PC-9 (cell line): Measurements from ENCODE around the gene MMP11. TPM values are rescaled to one million over a fixed set of nuclear protein-coding genes. Genes with fewer than 3 reads are reported as not detected.

Experiments
- BruUV-seq: library from RNA; stranded (reverse); fragments of 400-500 nt; replicated peaks from 2 replicates; lab custom pipeline; 2021; lab: Mats Ljungman, UMichigan
- CTCF ChIA-PET: fragments of 300-600 bp; sonication (Branson Sonifier 250); formaldehyde crosslinking; loops from one replicate; lab custom pipeline; 2022; ENCODE audit warnings: antibody characterized with exemption; lab: Charles Lee
- POLR2A ChIA-PET: fragments of 300-600 bp; sonication (Branson Sonifier 250); formaldehyde crosslinking; loops from one replicate; lab custom pipeline; 2022; ENCODE audit warnings: antibody characterized with exemption; ENCODE audit not compliant: unreplicated experiment; lab: Charles Lee
- DNase-seq, 2 experiments: peaks; one replicate each; pipeline versions ENCODE4 v3.0.0 to v3.0.0-alpha.2; 2015 to 2022; ENCODE audit warnings: mixed read lengths in 1 of 2
- H2AFZ ChIP-seq: fragments of 200-600 bp; sonication (generic); 2 replicates; pipeline ENCODE4 v1.8.1; 2017; ENCODE audit warnings: antibody characterized with exemption
- H3F3A ChIP-seq: fragments of 200-600 bp; sonication (generic); 2 replicates; pipeline ENCODE4 v1.8.1; 2017; ENCODE audit warnings: antibody characterized with exemption, mild to moderate bottlenecking, low read depth; ENCODE audit not compliant: insufficient read depth
- H3K27ac ChIP-seq: fragments of 200-600 bp; sonication (generic); 2 replicates; pipeline ENCODE4 v1.6.1; 2016; ENCODE audit warnings: mixed run types
- H3K27me3 ChIP-seq: fragments of 200-600 bp; sonication (generic); 2 replicates; pipeline ENCODE4 v1.6.1; 2016; ENCODE audit warnings: low read depth, mixed run types; ENCODE audit not compliant: insufficient read depth
- H3K36me3 ChIP-seq: fragments of 200-600 bp; sonication (generic); 2 replicates; pipeline ENCODE4 v1.6.1; 2016; ENCODE audit warnings: low read depth, mixed run types
- H3K4me1 ChIP-seq: fragments of 200-600 bp; sonication (generic); replicated peaks from 2 replicates; pipeline ENCODE4 v1.6.1; 2016; ENCODE audit warnings: mixed run types; ENCODE audit not compliant: insufficient read depth
- H3K4me2 ChIP-seq: fragments of 200-600 bp; sonication (generic); 2 replicates; pipeline ENCODE4 v1.6.1; 2017; ENCODE audit warnings: mixed run types
- H3K4me3 ChIP-seq: fragments of 200-600 bp; sonication (generic); 2 replicates; pipeline ENCODE4 v1.6.1; 2016; ENCODE audit warnings: mixed run types
- H3K79me2 ChIP-seq: fragments of 200-600 bp; sonication (generic); 2 replicates; pipeline ENCODE4 v1.6.1; 2017; ENCODE audit warnings: low read depth, mixed run types
- H3K9me2 ChIP-seq: fragments of 200-600 bp; sonication (generic); 2 replicates; pipeline ENCODE4 v1.8.1; 2017; ENCODE audit warnings: mild to moderate bottlenecking; ENCODE audit not compliant: insufficient read depth
- H3K9me3 ChIP-seq: fragments of 200-600 bp; sonication (generic); 2 replicates; pipeline ENCODE4 v1.8.1; 2016; ENCODE audit warnings: low read depth; ENCODE audit not compliant: insufficient read depth
- H4K20me1 ChIP-seq: fragments of 200-600 bp; sonication (generic); 2 replicates; pipeline ENCODE4 v1.8.1; 2017; ENCODE audit not compliant: insufficient read depth
- CTCF ChIP-seq: fragments of 200-600 bp; sonication (generic); conservative IDR thresholded peaks from 2 replicates; pipeline ENCODE4 v1.6.1; 2017; ENCODE audit warnings: mixed run types, antibody characterized with exemption, mild to moderate bottlenecking, moderate library complexity
- EZH2 ChIP-seq: fragments of 200-600 bp; sonication (generic); IDR thresholded peaks from 2 replicates; pipeline ENCODE4 v1.8.0; 2017; ENCODE audit warnings: antibody characterized with exemption, low read depth
- intact Hi-C: fragments of 100-400 bp; cut with micrococcal nuclease; formaldehyde crosslinking; loops from one replicate; pipeline ENCODE4 v1.10.0; 2022; ENCODE audit not compliant: unreplicated experiment
- total RNA-seq: library from RNA; stranded (reverse); gene quantifications from 2 replicates; pipeline ENCODE4 v1.2.3, GENCODE V29; 2021

MMP11 gene
- total RNA-seq, 1 experiment from 2014 or later, result 2.4 TPM

- no peaks in the 10 kb centered on the region for H3K79me2 ChIP-seq
- H3K36me3 ChIP-seq, result no peaks in the 10 kb centered on the region
- H3K4me2 ChIP-seq, result no peak overlapping the region
- no TSS peak for BruUV-seq
- no peaks in the 10 kb centered on the region for H3K9me3 ChIP-seq
- no peak for DNase-seq
- H3F3A ChIP-seq, result peaks cover 17% of the 10 kb centered on the region; the same call in 1 of the 2 replicates
- no peaks in the 10 kb centered on the region for H4K20me1 ChIP-seq
- intact Hi-C loops, result no loop called here
- TF ChIP-seq CTCF (no peak), EZH2 (no peak)
- H2AFZ ChIP-seq, result no peak overlapping the region
- ChIA-PET CTCF (no interaction called here), POLR2A (interaction anchor here (0.6 kb wide), 1 partner anchor 1572 kb away, joined by 3 read pairs; no protein-coding TSS in a partner anchor)
- no peak overlapping the region for H3K27ac ChIP-seq
- peaks cover 16% of the 10 kb centered on the region for H3K4me1 ChIP-seq
- H3K4me3 ChIP-seq, result no peak overlapping the region
- no peaks in the 10 kb centered on the region for H3K9me2 ChIP-seq
- no peaks in the 10 kb centered on the region for H3K27me3 ChIP-seq
Measured at GRCh38 chr22:23777776-23778576, 5.3 kb downstream of the MMP11 start.

DNA sequence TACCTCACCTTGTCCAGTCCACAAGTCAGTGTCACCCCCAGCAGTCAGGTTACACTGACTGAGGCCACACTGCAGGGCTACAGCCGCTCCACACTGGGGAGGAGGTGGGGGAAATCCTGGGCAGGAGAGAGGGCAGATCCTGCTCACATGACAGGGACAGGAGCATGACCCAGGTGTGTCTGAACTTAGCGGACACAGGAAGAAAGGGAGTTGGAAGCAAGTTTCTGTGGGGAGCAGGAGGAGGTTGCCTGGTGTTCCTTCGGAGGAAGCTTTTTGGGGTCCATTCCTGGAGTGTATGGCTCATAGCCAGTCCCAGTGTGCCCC, 5.9 kb downstream of the MMP11 start:
- H4K20me1 ChIP-seq, result no peaks in the 10 kb centered on the region
- no peak overlapping the region for H3K4me2 ChIP-seq
- ChIA-PET POLR2A (no interaction called here), CTCF (no interaction called here)
- no peaks in the 10 kb centered on the region for H3K9me3 ChIP-seq
- BruUV-seq, result no TSS peak
- H3K9me2 ChIP-seq, result no peaks in the 10 kb centered on the region
- no peaks in the 10 kb centered on the region for H3K36me3 ChIP-seq
- H3K27ac ChIP-seq, result no peak overlapping the region
- H3K4me3 ChIP-seq, result no peak overlapping the region
- DNase-seq, result no peak
- intact Hi-C loops, result no loop called here
- TF ChIP-seq CTCF (no peak), EZH2 (no peak)
- H3F3A ChIP-seq, result peaks cover 12% of the 10 kb centered on the region; the same call in 1 of the 2 replicates
- no peak overlapping the region for H2AFZ ChIP-seq
- H3K4me1 ChIP-seq, result peaks cover 16% of the 10 kb centered on the region
- no peaks in the 10 kb centered on the region for H3K27me3 ChIP-seq
- no peaks in the 10 kb centered on the region for H3K79me2 ChIP-seq

- H3K9me3 ChIP-seq, result no peaks in the 10 kb centered on the region
- no peaks in the 10 kb centered on the region for H3K79me2 ChIP-seq
- H3K27me3 ChIP-seq, result no peaks in the 10 kb centered on the region
- H4K20me1 ChIP-seq, result no peaks in the 10 kb centered on the region
- no peak overlapping the region for H3K4me2 ChIP-seq
- H3K4me3 ChIP-seq, result no peak overlapping the region
- intact Hi-C loops, result no loop called here
- TF ChIP-seq CTCF, result no peak
- TF ChIP-seq EZH2, result no peak
- H2AFZ ChIP-seq, result no peak overlapping the region
- H3K27ac ChIP-seq, result no peak overlapping the region
- H3K4me1 ChIP-seq, result peaks cover 16% of the 10 kb centered on the region
- no peak for DNase-seq
- no TSS peak for BruUV-seq
- ChIA-PET CTCF (no interaction called here), POLR2A (no interaction called here)
- no peaks in the 10 kb centered on the region for H3K36me3 ChIP-seq
- H3K9me2 ChIP-seq, result no peaks in the 10 kb centered on the region
- peaks cover 12% of the 10 kb centered on the region; the same call in 1 of the 2 replicates for H3F3A ChIP-seq
Measured at GRCh38 chr22:23779083-23779482, 6.4 kb downstream of the MMP11 start.
